SK-N-SH (cell line): ENCODE results near the gene PCSK7. TPM values are rescaled to one million over a fixed set of nuclear protein-coding genes. Genes with fewer than 3 reads are reported as not detected.

Source experiments
- CTCF ChIA-PET: fragments of 300-600, 350-600 bp; formaldehyde crosslinking; extraction: SDS; loops from one replicate; lab custom pipeline; 2021; lab: Yijun Ruan, JAX
- POLR2A ChIA-PET: fragments of 350-600 bp; sonication (Branson Sonifier 250); formaldehyde crosslinking; extraction: SDS; loops from one replicate; lab custom pipeline; 2020; ENCODE audit warnings: antibody characterized with exemption, inconsistent platforms; lab: Yijun Ruan, JAX
- DNase-seq: peaks from one replicate; pipeline ENCODE4 v3.0.0; 2012
- H2AFZ ChIP-seq: fragments of 200-600 bp; sonication (generic); 2 replicates; pipeline ENCODE4 v1.8.1; 2016; ENCODE audit warnings: antibody characterized with exemption, mild to moderate bottlenecking, low read depth
- H3F3A ChIP-seq: fragments of 200-600 bp; sonication (generic); replicated peaks from 2 replicates; pipeline ENCODE3; 2016; ENCODE audit warnings: antibody characterized with exemption, mild to moderate bottlenecking; ENCODE audit not compliant: insufficient read depth
- H3K27ac ChIP-seq, 2 experiments: fragments of 200-500 bp in 1 of 2; fragments of 200-600 bp in 1 of 2; sonication (Bioruptor generic) in 1 of 2; sonication (generic), shearing (Covaris generic) in 1 of 2; 2 replicates each; pipeline versions ENCODE4 v1.5.1 to v1.6.1; 2014 to 2016; ENCODE audit warnings: low read depth in 2 of 2, inconsistent platforms in 1 of 2, low read length in 1 of 2, mild to moderate bottlenecking in 1 of 2, mixed read lengths in 1 of 2
- H3K27me3 ChIP-seq: fragments of 200-600 bp; sonication (generic), shearing (Covaris generic); 2 replicates; pipeline ENCODE4 v1.6.1; 2016; ENCODE audit warnings: mixed run types; ENCODE audit not compliant: insufficient read depth
- H3K36me3 ChIP-seq, 2 experiments: fragments of 200-500 bp in 1 of 2; fragments of 200-600 bp in 1 of 2; sonication (Bioruptor generic) in 1 of 2; sonication (generic) in 1 of 2; replicated peaks in 1 of 2; 2 replicates each; pipeline versions ENCODE3 to v1.5.1; 2014 to 2016; ENCODE audit warnings: low read length in 1 of 2, mild to moderate bottlenecking in 1 of 2; ENCODE audit not compliant: insufficient read depth in 2 of 2, control insufficient read depth in 1 of 2
- H3K4me1 ChIP-seq, 2 experiments: fragments of 200-500 bp in 1 of 2; fragments of 200-600 bp in 1 of 2; sonication (Bioruptor generic) in 1 of 2; sonication (generic), shearing (Covaris generic) in 1 of 2; 2 replicates each; pipeline versions ENCODE4 v1.5.1 to v1.6.1; 2014 to 2016; ENCODE audit warnings: low read depth in 1 of 2, low read length in 1 of 2, mixed run types in 1 of 2; ENCODE audit not compliant: insufficient read depth in 2 of 2, control insufficient read depth in 1 of 2
- H3K4me2 ChIP-seq: fragments of 200-600 bp; sonication (generic), shearing (Covaris generic); 2 replicates; pipeline ENCODE4 v1.6.1; 2017; ENCODE audit warnings: mixed run types
- H3K4me3 ChIP-seq, 2 experiments: fragments of 200-500 bp in 1 of 2; fragments of 200-600 bp in 1 of 2; sonication (Bioruptor generic) in 1 of 2; sonication (generic), shearing (Covaris generic) in 1 of 2; 2 replicates each; pipeline versions ENCODE4 v1.5.1 to v1.8.1; 2014 to 2016; ENCODE audit warnings: low read depth in 2 of 2, inconsistent platforms in 1 of 2, low read length in 1 of 2, mild to moderate bottlenecking in 1 of 2, mixed read lengths in 1 of 2, moderate library complexity in 1 of 2
- H3K79me2 ChIP-seq: fragments of 200-600 bp; sonication (generic); 2 replicates; pipeline ENCODE4 v1.8.1; 2017; ENCODE audit warnings: mild to moderate bottlenecking; ENCODE audit not compliant: insufficient read depth
- H3K9ac ChIP-seq: fragments of 200-600 bp; sonication (generic); 2 replicates; pipeline ENCODE4 v1.6.1; 2017; ENCODE audit warnings: mixed run types
- H3K9me2 ChIP-seq: fragments of 200-600 bp; sonication (generic); 2 replicates; pipeline ENCODE4 v1.6.1; 2017; ENCODE audit warnings: mixed run types
- H3K9me3 ChIP-seq: fragments of 200-600 bp; sonication (generic); 2 replicates; pipeline ENCODE4 v1.6.1; 2017; ENCODE audit warnings: mixed run types, mild to moderate bottlenecking, moderate library complexity
- H4K20me1 ChIP-seq: fragments of 200-600 bp; sonication (generic); 2 replicates; pipeline ENCODE4 v1.6.1; 2017; ENCODE audit warnings: mild to moderate bottlenecking, mixed run types; ENCODE audit not compliant: insufficient read depth
- ELF1 ChIP-seq: IDR thresholded peaks from 2 replicates; pipeline ENCODE4 v1.4.0; 2012
- EP300 ChIP-seq, 2 experiments: IDR thresholded peaks; 2 replicates each; pipeline versions ENCODE4 v1.4.0 to v1.6.1; 2012; ENCODE audit warnings: borderline replicate concordance in 1 of 2, low read depth in 1 of 2, low read length in 1 of 2
- EZH2phosphoT487 ChIP-seq: fragments of 200-600 bp; sonication (generic); IDR thresholded peaks from 2 replicates; pipeline ENCODE4 v1.6.1; 2017; ENCODE audit warnings: low read depth, mixed run types, mild to moderate bottlenecking, antibody characterized with exemption, moderate library complexity, borderline replicate concordance
- FOXJ3 ChIP-seq: sonication (generic); formaldehyde crosslinking; IDR thresholded peaks from 2 replicates; pipeline ENCODE4 v1.5.1; 2020; ENCODE audit warnings: mild to moderate bottlenecking, missing genetic modification reagents
- GABPA ChIP-seq: IDR thresholded peaks from 2 replicates; pipeline ENCODE4 v1.4.0; 2012; ENCODE audit warnings: low read depth, mild to moderate bottlenecking
- GATA2 ChIP-seq: sonication (generic); formaldehyde crosslinking; IDR thresholded peaks from 2 replicates; pipeline ENCODE4 v1.5.0; 2020; ENCODE audit warnings: mild to moderate bottlenecking, missing genetic modification reagents
- JUND ChIP-seq: IDR thresholded peaks from 2 replicates; pipeline ENCODE4 v1.4.0; 2012
- MXI1 ChIP-seq: IDR thresholded peaks from 2 replicates; pipeline ENCODE4 v1.6.1; 2012; ENCODE audit warnings: mild to moderate bottlenecking, low read depth, low read length, improper control_type of control experiment
- NFIC ChIP-seq: IDR thresholded peaks from 2 replicates; pipeline ENCODE4 v1.4.0; 2012; ENCODE audit warnings: borderline replicate concordance
- POLR2AphosphoS5 ChIP-seq: IDR thresholded peaks from 2 replicates; pipeline ENCODE4 v1.6.1; 2012; ENCODE audit warnings: low read depth, low read length
- RXRA ChIP-seq: IDR thresholded peaks from 2 replicates; pipeline ENCODE4 v1.4.0; 2012; ENCODE audit warnings: low read depth, mild to moderate bottlenecking, borderline replicate concordance
- SIN3A ChIP-seq: IDR thresholded peaks from 2 replicates; pipeline ENCODE4 v1.6.1; 2012; ENCODE audit warnings: low read depth, mild to moderate bottlenecking, low read length, moderate library complexity, borderline replicate concordance
- SMC3 ChIP-seq: IDR thresholded peaks from 2 replicates; pipeline ENCODE4 v1.6.1; 2012; ENCODE audit warnings: low read depth, low read length, improper control_type of control experiment
- TAF1 ChIP-seq: IDR thresholded peaks from 2 replicates; pipeline ENCODE4 v1.6.1; 2012; ENCODE audit warnings: low read depth, mild to moderate bottlenecking, low read length, moderate library complexity, borderline replicate concordance
- TCF12 ChIP-seq: IDR thresholded peaks from 2 replicates; pipeline ENCODE4 v1.4.0; 2012
- WGBS: methylation state at CpG from one replicate; pipeline ENCODE4 v1.1.6; 2017; ENCODE audit warnings: low lambda C conversion rate; 5-methylcytosine and 5-hydroxymethylcytosine counted together
- polyA plus RNA-seq, 3 experiments: library from polyadenylated mRNA; depleted of rRNA; stranded (reverse); fragments of >200 nt; gene quantifications; 2 replicates each; pipeline ENCODE4 v1.2.3, GENCODE V29; 2012
- TF ChIP-seq, protein P1 (sequence below): fragments of 150-350 bp; IDR thresholded peaks from 2 replicates; pipeline ENCODE4 v1.6.1; 2016; ENCODE audit warnings: mild to moderate bottlenecking, low read depth, low read length

The PCSK7 gene
- polyA plus RNA-seq, 1 of the 3 experiments (the other 2 are of a cell fraction): 49.7 TPM

DNA sequence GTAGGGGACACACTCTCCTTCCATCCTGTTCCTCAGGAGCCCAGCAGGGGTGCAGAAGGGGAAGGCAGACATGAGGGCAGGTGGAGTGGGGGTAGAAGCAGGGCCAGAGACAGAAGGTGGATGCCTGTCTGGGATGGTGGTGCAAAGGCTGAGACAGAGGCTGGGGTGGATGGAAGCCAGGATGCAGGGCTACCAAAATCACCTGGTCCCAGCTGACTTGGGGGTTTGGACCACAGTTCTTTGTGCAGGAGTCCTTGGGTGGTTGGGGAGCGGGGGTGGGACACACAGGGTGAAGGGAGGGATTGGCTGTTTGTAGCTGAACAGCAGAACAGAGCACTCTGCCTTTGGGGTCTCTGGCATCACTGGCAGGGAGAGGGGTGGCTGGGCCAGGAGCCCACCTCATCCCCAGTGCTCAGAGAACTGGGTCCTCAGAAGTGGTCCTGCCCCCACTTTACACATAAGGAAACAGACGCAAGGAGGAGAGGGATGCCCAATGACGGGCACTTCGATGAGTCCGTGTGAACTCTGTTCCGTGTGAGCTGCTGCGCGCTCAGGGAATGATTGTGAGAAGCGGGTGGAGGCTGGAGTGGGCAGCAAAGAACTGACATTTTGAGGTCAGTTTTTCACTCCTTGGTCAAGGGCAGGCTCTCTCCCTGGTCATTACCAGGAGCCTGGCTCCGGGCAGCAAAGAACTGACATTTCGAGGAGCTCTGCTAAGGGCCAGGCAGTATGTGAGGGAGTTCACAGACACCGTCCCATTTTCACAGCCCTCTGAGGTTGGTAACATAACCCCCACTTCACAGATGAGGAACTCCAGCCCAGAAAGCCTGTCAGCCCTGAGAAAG lies 30.8 kb downstream of the PCSK7 start:
- ChIA-PET POLR2A (no interaction called here), CTCF (interaction anchor here (0.9 to 1.6 kb wide), 2 partner anchors 25 to 31 kb away, joined by 3 to 4 read pairs; partner anchors contain the start of genes PCSK7 and RNF214)
- Histone ChIP-seq H3K9me2 (no peaks in the 10 kb centered on the region), H3K4me1 (peaks cover 9 to 13% of the 10 kb centered on the region in 2 experiments; a peak in 3 of 4 replicates), H3K27me3 (no peaks in the 10 kb centered on the region), H2AFZ (no peak overlapping the region), H3K9me3 (no peaks in the 10 kb centered on the region), H3K79me2 (peaks cover 66% of the 10 kb centered on the region), H3K4me3 (peak overlapping the region; percentile 43 to 51; a peak in 2 of 4 replicates), H4K20me1 (peaks cover 26% of the 10 kb centered on the region; the same call in 1 of the 2 replicates), H3K4me2 (peak overlapping the region; percentile 77), H3F3A (peaks cover 23% of the 10 kb centered on the region), H3K9ac (peak overlapping the region; percentile 64; the same call in 1 of the 2 replicates), H3K36me3 (peaks cover 0 to 23% of the 10 kb centered on the region in 2 experiments), H3K27ac (no peak overlapping the region)
- 95% methylated on average over 12 of the region's 12 CpGs for WGBS
- no peak for DNase-seq
- TF ChIP-seq FOXJ3 (no peak), ELF1 (no peak), JUND (no peak), RXRA (no peak), SMC3 (no peak), NFIC (no peak), EP300 (IDR thresholded peaks at IDR 0.05; ENCODE audit: borderline replicate concordance in 1 of 2, low read depth in 1 of 2, low read length in 1 of 2) (no peak), GATA2 (no peak), TAF1 (no peak), MXI1 (no peak), TCF12 (no peak), GABPA (no peak), POLR2AphosphoS5 (no peak), EZH2phosphoT487 (no peak), SIN3A (no peak)
- TF ChIP-seq, protein P1, sequence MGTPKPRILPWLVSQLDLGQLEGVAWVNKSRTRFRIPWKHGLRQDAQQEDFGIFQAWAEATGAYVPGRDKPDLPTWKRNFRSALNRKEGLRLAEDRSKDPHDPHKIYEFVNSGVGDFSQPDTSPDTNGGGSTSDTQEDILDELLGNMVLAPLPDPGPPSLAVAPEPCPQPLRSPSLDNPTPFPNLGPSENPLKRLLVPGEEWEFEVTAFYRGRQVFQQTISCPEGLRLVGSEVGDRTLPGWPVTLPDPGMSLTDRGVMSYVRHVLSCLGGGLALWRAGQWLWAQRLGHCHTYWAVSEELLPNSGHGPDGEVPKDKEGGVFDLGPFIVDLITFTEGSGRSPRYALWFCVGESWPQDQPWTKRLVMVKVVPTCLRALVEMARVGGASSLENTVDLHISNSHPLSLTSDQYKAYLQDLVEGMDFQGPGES: no peak
